Measurements from ENCODE around the gene SAMD4A. TPM values are rescaled to one million over a fixed set of nuclear protein-coding genes. Genes with fewer than 3 reads are reported as not detected.

The SAMD4A gene
- total RNA-seq, 4 donors from 2014 or later, result 15.3 to 40.2 (median 22.3) TPM

GRCh38 chr14:54786838-54787237 lies 219.9 kb downstream of the SAMD4A start:
- Histone ChIP-seq H3K36me3 (peaks cover 0 to 6% (median 0%) of the 10 kb centered on the region in 4 donors), H3K4me3 (no peak overlapping the region), H3K9me3 (no peaks in the 10 kb centered on the region), H3K27ac (no peak overlapping the region), H3K27me3 (no peaks in the 10 kb centered on the region), H3K4me1 (peaks cover 0 to 3% (median 0%) of the 10 kb centered on the region in 4 donors)
- WGBS, 2 donors (ENCODE audit: low coverage in 1 of 2), result 61 to 72% methylated on average over 2 to 3 of the region's 3 CpGs
- no peak for DNase-seq
- in situ Hi-C loops (cut with MboI; ENCODE audit: low pct_ligation_motif_present in 1 of 4, low pct_unique_long_range_greater_than_20kb in 1 of 4, low sequenced_read_pairs in 3 of 4), result no loop called here
- TF ChIP-seq EP300 (IDR thresholded peaks at IDR 0.05; ENCODE audit: low read depth) (no peak), CTCF (IDR thresholded peaks at IDR 0.05) (no peak), POLR2AphosphoS5 (IDR thresholded peaks at IDR 0.05) (no peak), POLR2A (IDR thresholded peaks at IDR 0.05) (no peak)
- intact Hi-C loops (cut with DNase I; ENCODE audit: low total_unique reads), result no loop called here

GRCh38 chr14:54787261-54787660 lies 220.3 kb downstream of the SAMD4A start:
- in situ Hi-C loops (cut with MboI; ENCODE audit: low pct_ligation_motif_present in 1 of 4, low pct_unique_long_range_greater_than_20kb in 1 of 4, low sequenced_read_pairs in 3 of 4) (no loop called here), intact Hi-C loops (cut with DNase I; ENCODE audit: low total_unique reads) (no loop called here)
- H3K36me3 ChIP-seq, result peaks cover 0 to 6% (median 0%) of the 10 kb centered on the region in 4 donors
- H3K27me3 ChIP-seq, result no peaks in the 10 kb centered on the region
- H3K27ac ChIP-seq, result no peak overlapping the region
- no peak for DNase-seq
- WGBS, 2 donors (ENCODE audit: low coverage in 1 of 2), result 71% methylated on average over 1 of the region's 1 CpG; no CpG with 5 or more reads in 1 of the 2 donors
- peaks cover 0 to 3% (median 0%) of the 10 kb centered on the region in 4 donors for H3K4me1 ChIP-seq
- no peak overlapping the region for H3K4me3 ChIP-seq
- TF ChIP-seq POLR2A (IDR thresholded peaks at IDR 0.05) (no peak), POLR2AphosphoS5 (IDR thresholded peaks at IDR 0.05) (no peak), CTCF (IDR thresholded peaks at IDR 0.05) (no peak), EP300 (IDR thresholded peaks at IDR 0.05; ENCODE audit: low read depth) (no peak)
- no peaks in the 10 kb centered on the region for H3K9me3 ChIP-seq

- H3K27me3 ChIP-seq, result no peaks in the 10 kb centered on the region
- no peak overlapping the region for H3K4me3 ChIP-seq
- peaks cover 0 to 6% (median 0%) of the 10 kb centered on the region in 4 donors for H3K36me3 ChIP-seq
- H3K9me3 ChIP-seq, result no peaks in the 10 kb centered on the region
- 92% methylated on average over 17 of the region's 17 CpGs; no CpG with 5 or more reads in 1 of the 2 donors for WGBS, 2 donors (ENCODE audit: low coverage in 1 of 2)
- intact Hi-C loops (cut with DNase I; ENCODE audit: low total_unique reads), result no loop called here
- DNase-seq, result no peak
- in situ Hi-C loops (cut with MboI; ENCODE audit: low pct_ligation_motif_present in 1 of 4, low pct_unique_long_range_greater_than_20kb in 1 of 4, low sequenced_read_pairs in 3 of 4), result no loop called here
- TF ChIP-seq CTCF (IDR thresholded peaks at IDR 0.05), result no peak
- TF ChIP-seq EP300 (IDR thresholded peaks at IDR 0.05; ENCODE audit: low read depth), result no peak
- TF ChIP-seq POLR2A (IDR thresholded peaks at IDR 0.05), result no peak
- no peaks in the 10 kb centered on the region for H3K4me1 ChIP-seq
- H3K27ac ChIP-seq, result no peak overlapping the region
These were observed 221.8 kb downstream of the SAMD4A start for GRCh38 chr14:54788701-54789100.

GRCh38 chr14:54789166-54789565 lies 222.2 kb downstream of the SAMD4A start:
- Histone ChIP-seq H3K4me3 (no peak overlapping the region), H3K27me3 (no peaks in the 10 kb centered on the region), H3K4me1 (no peaks in the 10 kb centered on the region), H3K9me3 (no peaks in the 10 kb centered on the region), H3K36me3 (peaks cover 0 to 6% (median 0%) of the 10 kb centered on the region in 4 donors), H3K27ac (no peak overlapping the region)
- no peak for DNase-seq
- WGBS, 2 donors (ENCODE audit: low coverage in 1 of 2), result 88% methylated on average over 5 of the region's 5 CpGs; no CpG with 5 or more reads in 1 of the 2 donors
- intact Hi-C loops (cut with DNase I; ENCODE audit: low total_unique reads), result no loop called here
- TF ChIP-seq CTCF (IDR thresholded peaks at IDR 0.05), result no peak
- in situ Hi-C loops (cut with MboI; ENCODE audit: low pct_ligation_motif_present in 1 of 4, low pct_unique_long_range_greater_than_20kb in 1 of 4, low sequenced_read_pairs in 3 of 4), result no loop called here

All from transverse colon (tissue), 4 donors.